Thoracic aorta (tissue), 2 donors: ENCODE data around the gene ADSS1. TPM values are rescaled to one million over a fixed set of nuclear protein-coding genes. Genes with fewer than 3 reads are reported as not detected.
"Not testable (repeated sequence)": the region's sequence is repeated elsewhere in the genome, so short reads cannot be mapped to it uniquely, and the experiment has no call there.

Source experiments
- ATAC-seq: fragments of 150-250 bp; one replicate; pipeline ENCODE4 v1.8.0; 2017; ENCODE audit warnings: low read depth; ENCODE audit not compliant: insufficient number of reproducible peaks, low FRiP score
- DNase-seq: peaks from one replicate; pipeline ENCODE4 v3.0.0-alpha.2; 2020; ENCODE audit warnings: low spot score
- H3K27ac ChIP-seq, 2 donors: fragments of 200-600 bp; sonication (generic); 1 replicate in 1 of 2; 2 replicates in 1 of 2; pipeline ENCODE4 v1.5.1; 2016; ENCODE audit warnings: mild to moderate bottlenecking in 2 of 2, moderate library complexity in 2 of 2
- H3K27me3 ChIP-seq: fragments of 200-600 bp; sonication (generic); replicated peaks from 2 replicates; pipeline ENCODE4 v1.6.0; 2016; ENCODE audit warnings: mild to moderate bottlenecking; ENCODE audit not compliant: insufficient read depth
- H3K36me3 ChIP-seq: fragments of 200-600 bp; sonication (generic); one replicate; pipeline ENCODE4 v1.5.1; 2016
- H3K4me1 ChIP-seq, 2 donors: fragments of 200-600 bp; sonication (generic); 1 replicate in 1 of 2; 2 replicates in 1 of 2; pipeline versions ENCODE4 v1.5.1 to v1.6.0; 2016; ENCODE audit warnings: low read depth in 2 of 2, mild to moderate bottlenecking in 1 of 2; ENCODE audit not compliant: control insufficient read depth in 1 of 2
- H3K4me3 ChIP-seq: fragments of 200-600 bp; sonication (generic); 2 replicates; pipeline ENCODE4 v1.5.1; 2016; ENCODE audit warnings: mild to moderate bottlenecking
- H3K9me3 ChIP-seq: fragments of 200-600 bp; sonication (generic); 2 replicates; pipeline ENCODE4 v1.5.1; 2016
- CTCF ChIP-seq: fragments of 200-600 bp; sonication (generic); IDR thresholded peaks from one replicate; pipeline ENCODE4 v1.5.1; 2019; ENCODE audit warnings: antibody characterized with exemption
- total RNA-seq, 2 donors: library from RNA; depleted of rRNA; stranded (reverse); fragments of >200 nt; gene quantifications; one replicate each; pipeline versions ENCODE4 v1.1.0 to v1.2.3, GENCODE V29; 2016

The ADSS1 gene
- total RNA-seq, 2 donors from 2014 or later, result 30.8 to 87.3 TPM

DNA sequence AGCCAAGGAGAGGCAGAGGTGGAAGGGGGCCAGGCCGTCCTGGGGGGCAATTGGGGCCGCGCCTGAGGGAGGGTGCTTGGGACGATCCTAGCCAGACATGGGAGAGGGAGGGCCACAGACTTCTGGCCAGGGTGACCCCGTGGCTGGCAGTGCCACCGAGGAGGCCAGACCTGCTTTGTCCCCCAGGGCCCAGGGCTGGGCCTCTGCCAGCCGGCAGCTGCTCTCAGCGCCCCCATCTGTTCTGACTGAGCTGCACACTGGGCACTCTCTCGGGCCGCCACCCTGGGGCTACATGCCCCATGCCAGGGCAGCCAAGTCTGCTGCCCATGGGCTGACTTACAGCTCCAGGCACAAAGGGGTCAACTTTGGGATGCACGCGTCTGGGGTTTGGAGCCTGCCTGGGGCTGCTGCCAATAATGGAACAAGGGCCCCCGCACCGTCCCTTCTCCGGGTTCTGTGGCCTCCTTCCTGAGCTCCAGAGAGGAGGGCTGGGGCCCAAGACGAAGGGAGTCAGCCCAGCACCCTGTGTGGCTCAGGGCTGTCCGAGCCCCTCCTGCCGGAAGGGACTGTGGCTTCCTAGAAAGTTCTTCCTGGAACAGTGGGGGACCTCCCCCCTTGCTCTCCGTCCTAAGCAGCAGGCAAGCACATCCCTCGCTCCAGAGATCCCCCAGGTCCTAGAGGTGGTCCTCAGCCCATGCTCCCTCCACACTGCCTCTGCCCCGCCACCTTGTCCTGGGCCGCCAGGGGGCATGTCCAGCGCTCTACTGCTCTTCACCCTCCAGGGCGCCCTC is 1.1 kb downstream of the ADSS1 start:
- peak overlapping the region; percentile 84 to 87 for H3K27ac ChIP-seq
- no peaks in the 10 kb centered on the region for H3K9me3 ChIP-seq
- no peaks in the 10 kb centered on the region for H3K27me3 ChIP-seq
- H3K36me3 ChIP-seq, result no peaks in the 10 kb centered on the region
- no peak for DNase-seq
- peak; percentile 3 for ATAC-seq
- peaks cover 41 to 58% of the 10 kb centered on the region in 2 donors for H3K4me1 ChIP-seq
- TF ChIP-seq CTCF, result peak; percentile 41
- peak overlapping the region; percentile 90 for H3K4me3 ChIP-seq

- no peak for ATAC-seq
- DNase-seq, result no peak
- Histone ChIP-seq H3K36me3 (no peaks in the 10 kb centered on the region), H3K27ac (peak overlapping the region; percentile 84 to 87), H3K4me3 (peak overlapping the region; percentile 90), H3K4me1 (peaks cover 41 to 63% of the 10 kb centered on the region in 2 donors), H3K9me3 (no peaks in the 10 kb centered on the region), H3K27me3 (no peaks in the 10 kb centered on the region)
- no peak for TF ChIP-seq CTCF
These were observed 1.9 kb downstream of the ADSS1 start for GRCh38 chr14:104725772-104726548.

- peaks cover 37 to 64% of the 10 kb centered on the region in 2 donors for H3K4me1 ChIP-seq
- no peaks in the 10 kb centered on the region for H3K27me3 ChIP-seq
- no peak for DNase-seq
- H3K36me3 ChIP-seq, result no peaks in the 10 kb centered on the region
- H3K27ac ChIP-seq, result peak overlapping the region; percentile 84 to 87
- H3K9me3 ChIP-seq, result no peaks in the 10 kb centered on the region
- no peak for TF ChIP-seq CTCF
- ATAC-seq, result no peak
- H3K4me3 ChIP-seq, result no peak overlapping the region
These were observed 2.8 kb downstream of the ADSS1 start for GRCh38 chr14:104726600-104727451.

DNA sequence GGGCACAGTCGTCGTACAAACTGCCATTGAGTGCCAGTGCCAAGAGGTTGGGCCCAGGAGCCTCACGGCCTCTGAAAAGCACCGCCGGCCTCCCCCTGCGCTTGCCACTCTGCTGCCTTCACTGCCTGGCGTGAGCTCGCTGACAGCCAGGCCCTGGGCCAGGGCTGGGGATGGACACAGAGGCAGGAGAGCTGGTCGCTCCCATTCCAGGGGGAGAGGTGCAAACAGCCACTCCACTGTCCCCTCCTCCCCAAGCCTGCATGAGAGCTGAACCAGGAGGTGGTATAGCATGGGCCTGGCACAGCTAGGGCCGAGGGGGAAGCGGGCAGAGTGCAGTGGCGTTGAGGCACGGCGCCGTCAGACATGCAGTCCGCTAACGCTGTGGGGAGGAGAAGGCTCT is 4.6 kb downstream of the ADSS1 start:
- Histone ChIP-seq H3K9me3 (no peaks in the 10 kb centered on the region), H3K27me3 (no peaks in the 10 kb centered on the region), H3K36me3 (no peaks in the 10 kb centered on the region), H3K4me3 (no peak overlapping the region), H3K4me1 (peaks cover 33 to 64% of the 10 kb centered on the region in 2 donors), H3K27ac (no peak overlapping the region)
- DNase-seq, result no peak
- TF ChIP-seq CTCF, result no peak
- ATAC-seq, result no peak

- not testable (repeated sequence) for H3K4me3 ChIP-seq, H3K36me3 ChIP-seq, H3K27ac ChIP-seq, H3K27me3 ChIP-seq, DNase-seq, ATAC-seq, H3K9me3 ChIP-seq
- peaks cover 32 to 69% of the 10 kb centered on the region in 2 donors for H3K4me1 ChIP-seq
These were observed 5.3 kb downstream of the ADSS1 start for GRCh38 chr14:104729176-104729834.
